ENCODE measurements around the gene WDR48. TPM values are rescaled to one million over a fixed set of nuclear protein-coding genes. Genes with fewer than 3 reads are reported as not detected.

Gene WDR48
- total and polyA plus RNA-seq, 2 experiments from 2014 or later = 27.2 to 54.3 TPM

DNA sequence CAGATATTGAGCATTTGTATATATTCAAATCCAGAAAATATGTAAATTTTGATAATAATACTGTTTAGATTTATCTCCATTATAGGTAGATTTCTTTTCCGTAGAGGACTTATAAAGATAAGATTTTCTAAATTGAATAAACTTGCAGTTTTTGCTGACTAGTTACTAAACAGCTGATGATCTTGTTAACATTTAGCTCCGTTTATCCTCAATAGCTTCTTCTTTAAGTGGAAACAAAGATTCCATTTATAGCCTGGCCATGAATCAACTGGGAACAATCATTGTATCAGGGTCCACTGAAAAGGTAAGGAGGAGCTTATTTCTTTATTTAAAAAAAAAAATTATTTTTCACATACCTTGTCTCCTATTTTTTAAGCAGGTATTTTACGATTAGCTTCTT, 16.7 kb downstream of the WDR48 start:
- Mint-ChIP-seq H3K36me3 (ENCODE audit: low read depth) (peaks cover 21% of the 10 kb centered on the region), H3K4me1 (no peaks in the 10 kb centered on the region; the same call in 2 of the 3 replicates), H3K9me3 (no peaks in the 10 kb centered on the region), H3K27me3 (ENCODE audit: insufficient read depth, low read depth, poor library complexity) (peaks cover 2% of the 10 kb centered on the region), H3K27ac (no peak overlapping the region), H3K4me3 (no peak overlapping the region)
- DNase-seq (ENCODE audit: low spot score) (no peak), ATAC-seq (no peak)
- Histone ChIP-seq H3K36me3 (ENCODE audit: insufficient read depth) (peaks cover 12% of the 10 kb centered on the region; the same call in 1 of the 2 replicates), H3K4me1 (ENCODE audit: insufficient read depth) (no peaks in the 10 kb centered on the region), H3K4me3 (no peak overlapping the region), H3K27me3 (ENCODE audit: insufficient read depth) (no peaks in the 10 kb centered on the region), H3K9me2 (ENCODE audit: insufficient read depth) (no peaks in the 10 kb centered on the region), H4K20me1 (replicated peaks; ENCODE audit: insufficient read depth) (peaks cover 5% of the 10 kb centered on the region; the same call in 1 of the 2 replicates), H3K27ac (ENCODE audit: low read depth) (no peak overlapping the region), H2AFZ (no peak overlapping the region), H3F3A (replicated peaks; ENCODE audit: low read depth) (no peaks in the 10 kb centered on the region), H3K79me2 (replicated peaks; ENCODE audit: insufficient read depth) (peaks cover 20% of the 10 kb centered on the region), H3K4me2 (no peak overlapping the region)
- TF ChIP-seq EZH2 (IDR thresholded peaks at IDR 0.05; ENCODE audit: low read depth, unreplicated experiment) (no peak), POLR2AphosphoS5 (IDR thresholded peaks at IDR 0.05; ENCODE audit: low read depth) (no peak), STAT1 (IDR thresholded peaks at IDR 0.05; ENCODE audit: unreplicated experiment) (no peak), ZNF114 (CRISPR knock-in tag; IDR thresholded peaks at IDR 0.05) (no peak), CREB1 (CRISPR knock-in tag; IDR thresholded peaks at IDR 0.05; ENCODE audit: low read depth) (no peak), EZH2phosphoT487 (IDR thresholded peaks at IDR 0.05; ENCODE audit: unreplicated experiment) (no peak), NANOG (IDR thresholded peaks at IDR 0.05; ENCODE audit: borderline replicate concordance) (no peak), JUNB (IDR thresholded peaks at IDR 0.05; ENCODE audit: unreplicated experiment) (no peak), ZNF331 (CRISPR knock-in tag; IDR thresholded peaks at IDR 0.05; ENCODE audit: low read depth) (no peak)
- TF ChIP-seq, protein P1, sequence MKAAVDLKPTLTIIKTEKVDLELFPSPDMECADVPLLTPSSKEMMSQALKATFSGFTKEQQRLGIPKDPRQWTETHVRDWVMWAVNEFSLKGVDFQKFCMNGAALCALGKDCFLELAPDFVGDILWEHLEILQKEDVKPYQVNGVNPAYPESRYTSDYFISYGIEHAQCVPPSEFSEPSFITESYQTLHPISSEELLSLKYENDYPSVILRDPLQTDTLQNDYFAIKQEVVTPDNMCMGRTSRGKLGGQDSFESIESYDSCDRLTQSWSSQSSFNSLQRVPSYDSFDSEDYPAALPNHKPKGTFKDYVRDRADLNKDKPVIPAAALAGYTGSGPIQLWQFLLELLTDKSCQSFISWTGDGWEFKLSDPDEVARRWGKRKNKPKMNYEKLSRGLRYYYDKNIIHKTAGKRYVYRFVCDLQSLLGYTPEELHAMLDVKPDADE (IDR thresholded peaks at IDR 0.05) = no peak
- TF ChIP-seq, protein P2, sequence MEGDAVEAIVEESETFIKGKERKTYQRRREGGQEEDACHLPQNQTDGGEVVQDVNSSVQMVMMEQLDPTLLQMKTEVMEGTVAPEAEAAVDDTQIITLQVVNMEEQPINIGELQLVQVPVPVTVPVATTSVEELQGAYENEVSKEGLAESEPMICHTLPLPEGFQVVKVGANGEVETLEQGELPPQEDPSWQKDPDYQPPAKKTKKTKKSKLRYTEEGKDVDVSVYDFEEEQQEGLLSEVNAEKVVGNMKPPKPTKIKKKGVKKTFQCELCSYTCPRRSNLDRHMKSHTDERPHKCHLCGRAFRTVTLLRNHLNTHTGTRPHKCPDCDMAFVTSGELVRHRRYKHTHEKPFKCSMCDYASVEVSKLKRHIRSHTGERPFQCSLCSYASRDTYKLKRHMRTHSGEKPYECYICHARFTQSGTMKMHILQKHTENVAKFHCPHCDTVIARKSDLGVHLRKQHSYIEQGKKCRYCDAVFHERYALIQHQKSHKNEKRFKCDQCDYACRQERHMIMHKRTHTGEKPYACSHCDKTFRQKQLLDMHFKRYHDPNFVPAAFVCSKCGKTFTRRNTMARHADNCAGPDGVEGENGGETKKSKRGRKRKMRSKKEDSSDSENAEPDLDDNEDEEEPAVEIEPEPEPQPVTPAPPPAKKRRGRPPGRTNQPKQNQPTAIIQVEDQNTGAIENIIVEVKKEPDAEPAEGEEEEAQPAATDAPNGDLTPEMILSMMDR (conservative IDR thresholded peaks at IDR 0.05; ENCODE audit: low read depth in 2 of 2) = no peak
- TF ChIP-seq, protein P3, sequence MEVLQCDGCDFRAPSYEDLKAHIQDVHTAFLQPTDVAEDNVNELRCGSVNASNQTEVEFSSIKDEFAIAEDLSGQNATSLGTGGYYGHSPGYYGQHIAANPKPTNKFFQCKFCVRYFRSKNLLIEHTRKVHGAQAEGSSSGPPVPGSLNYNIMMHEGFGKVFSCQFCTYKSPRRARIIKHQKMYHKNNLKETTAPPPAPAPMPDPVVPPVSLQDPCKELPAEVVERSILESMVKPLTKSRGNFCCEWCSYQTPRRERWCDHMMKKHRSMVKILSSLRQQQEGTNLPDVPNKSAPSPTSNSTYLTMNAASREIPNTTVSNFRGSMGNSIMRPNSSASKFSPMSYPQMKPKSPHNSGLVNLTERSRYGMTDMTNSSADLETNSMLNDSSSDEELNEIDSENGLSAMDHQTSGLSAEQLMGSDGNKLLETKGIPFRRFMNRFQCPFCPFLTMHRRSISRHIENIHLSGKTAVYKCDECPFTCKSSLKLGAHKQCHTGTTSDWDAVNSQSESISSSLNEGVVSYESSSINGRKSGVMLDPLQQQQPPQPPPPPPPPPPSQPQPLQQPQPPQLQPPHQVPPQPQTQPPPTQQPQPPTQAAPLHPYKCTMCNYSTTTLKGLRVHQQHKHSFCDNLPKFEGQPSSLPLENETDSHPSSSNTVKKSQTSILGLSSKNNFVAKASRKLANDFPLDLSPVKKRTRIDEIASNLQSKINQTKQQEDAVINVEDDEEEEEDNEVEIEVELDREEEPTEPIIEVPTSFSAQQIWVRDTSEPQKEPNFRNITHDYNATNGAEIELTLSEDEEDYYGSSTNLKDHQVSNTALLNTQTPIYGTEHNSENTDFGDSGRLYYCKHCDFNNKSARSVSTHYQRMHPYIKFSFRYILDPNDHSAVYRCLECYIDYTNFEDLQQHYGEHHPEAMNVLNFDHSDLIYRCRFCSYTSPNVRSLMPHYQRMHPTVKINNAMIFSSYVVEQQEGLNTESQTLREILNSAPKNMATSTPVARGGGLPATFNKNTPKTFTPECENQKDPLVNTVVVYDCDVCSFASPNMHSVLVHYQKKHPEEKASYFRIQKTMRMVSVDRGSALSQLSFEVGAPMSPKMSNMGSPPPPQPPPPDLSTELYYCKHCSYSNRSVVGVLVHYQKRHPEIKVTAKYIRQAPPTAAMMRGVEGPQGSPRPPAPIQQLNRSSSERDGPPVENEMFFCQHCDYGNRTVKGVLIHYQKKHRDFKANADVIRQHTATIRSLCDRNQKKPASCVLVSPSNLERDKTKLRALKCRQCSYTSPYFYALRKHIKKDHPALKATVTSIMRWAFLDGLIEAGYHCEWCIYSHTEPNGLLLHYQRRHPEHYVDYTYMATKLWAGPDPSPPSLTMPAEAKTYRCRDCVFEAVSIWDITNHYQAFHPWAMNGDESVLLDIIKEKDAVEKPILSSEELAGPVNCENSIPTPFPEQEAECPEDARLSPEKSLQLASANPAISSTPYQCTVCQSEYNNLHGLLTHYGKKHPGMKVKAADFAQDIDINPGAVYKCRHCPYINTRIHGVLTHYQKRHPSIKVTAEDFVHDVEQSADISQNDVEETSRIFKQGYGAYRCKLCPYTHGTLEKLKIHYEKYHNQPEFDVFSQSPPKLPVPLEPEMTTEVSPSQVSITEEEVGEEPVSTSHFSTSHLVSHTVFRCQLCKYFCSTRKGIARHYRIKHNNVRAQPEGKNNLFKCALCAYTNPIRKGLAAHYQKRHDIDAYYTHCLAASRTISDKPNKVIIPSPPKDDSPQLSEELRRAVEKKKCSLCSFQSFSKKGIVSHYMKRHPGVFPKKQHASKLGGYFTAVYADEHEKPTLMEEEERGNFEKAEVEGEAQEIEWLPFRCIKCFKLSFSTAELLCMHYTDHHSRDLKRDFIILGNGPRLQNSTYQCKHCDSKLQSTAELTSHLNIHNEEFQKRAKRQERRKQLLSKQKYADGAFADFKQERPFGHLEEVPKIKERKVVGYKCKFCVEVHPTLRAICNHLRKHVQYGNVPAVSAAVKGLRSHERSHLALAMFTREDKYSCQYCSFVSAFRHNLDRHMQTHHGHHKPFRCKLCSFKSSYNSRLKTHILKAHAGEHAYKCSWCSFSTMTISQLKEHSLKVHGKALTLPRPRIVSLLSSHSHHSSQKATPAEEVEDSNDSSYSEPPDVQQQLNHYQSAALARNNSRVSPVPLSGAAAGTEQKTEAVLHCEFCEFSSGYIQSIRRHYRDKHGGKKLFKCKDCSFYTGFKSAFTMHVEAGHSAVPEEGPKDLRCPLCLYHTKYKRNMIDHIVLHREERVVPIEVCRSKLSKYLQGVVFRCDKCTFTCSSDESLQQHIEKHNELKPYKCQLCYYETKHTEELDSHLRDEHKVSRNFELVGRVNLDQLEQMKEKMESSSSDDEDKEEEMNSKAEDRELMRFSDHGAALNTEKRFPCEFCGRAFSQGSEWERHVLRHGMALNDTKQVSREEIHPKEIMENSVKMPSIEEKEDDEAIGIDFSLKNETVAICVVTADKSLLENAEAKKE (CRISPR knock-in tag; IDR thresholded peaks at IDR 0.05) = no peak
- TF ChIP-seq, protein P4, sequence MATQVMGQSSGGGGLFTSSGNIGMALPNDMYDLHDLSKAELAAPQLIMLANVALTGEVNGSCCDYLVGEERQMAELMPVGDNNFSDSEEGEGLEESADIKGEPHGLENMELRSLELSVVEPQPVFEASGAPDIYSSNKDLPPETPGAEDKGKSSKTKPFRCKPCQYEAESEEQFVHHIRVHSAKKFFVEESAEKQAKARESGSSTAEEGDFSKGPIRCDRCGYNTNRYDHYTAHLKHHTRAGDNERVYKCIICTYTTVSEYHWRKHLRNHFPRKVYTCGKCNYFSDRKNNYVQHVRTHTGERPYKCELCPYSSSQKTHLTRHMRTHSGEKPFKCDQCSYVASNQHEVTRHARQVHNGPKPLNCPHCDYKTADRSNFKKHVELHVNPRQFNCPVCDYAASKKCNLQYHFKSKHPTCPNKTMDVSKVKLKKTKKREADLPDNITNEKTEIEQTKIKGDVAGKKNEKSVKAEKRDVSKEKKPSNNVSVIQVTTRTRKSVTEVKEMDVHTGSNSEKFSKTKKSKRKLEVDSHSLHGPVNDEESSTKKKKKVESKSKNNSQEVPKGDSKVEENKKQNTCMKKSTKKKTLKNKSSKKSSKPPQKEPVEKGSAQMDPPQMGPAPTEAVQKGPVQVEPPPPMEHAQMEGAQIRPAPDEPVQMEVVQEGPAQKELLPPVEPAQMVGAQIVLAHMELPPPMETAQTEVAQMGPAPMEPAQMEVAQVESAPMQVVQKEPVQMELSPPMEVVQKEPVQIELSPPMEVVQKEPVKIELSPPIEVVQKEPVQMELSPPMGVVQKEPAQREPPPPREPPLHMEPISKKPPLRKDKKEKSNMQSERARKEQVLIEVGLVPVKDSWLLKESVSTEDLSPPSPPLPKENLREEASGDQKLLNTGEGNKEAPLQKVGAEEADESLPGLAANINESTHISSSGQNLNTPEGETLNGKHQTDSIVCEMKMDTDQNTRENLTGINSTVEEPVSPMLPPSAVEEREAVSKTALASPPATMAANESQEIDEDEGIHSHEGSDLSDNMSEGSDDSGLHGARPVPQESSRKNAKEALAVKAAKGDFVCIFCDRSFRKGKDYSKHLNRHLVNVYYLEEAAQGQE (IDR thresholded peaks at IDR 0.05; ENCODE audit: unreplicated experiment) = no peak

Measured in GM23338 (cell line).